NCI-H1092 treated with DMSO at 0.1 percent for 48 hours (cell line): Measurements from ENCODE around the gene XRCC6.
"Not testable (repeated sequence)": the region's sequence is repeated elsewhere in the genome, so short reads cannot be mapped to it uniquely, and the experiment has no call there.

Source experiments
- DNase-seq: peaks from one replicate; lab custom pipeline; 2025; lab: John Stamatoyannopoulos, UW

The XRCC6 gene

GRCh38 chr22:41686890-41687289 lies 65.8 kb downstream of the XRCC6 start:
- DNase-seq: not testable (repeated sequence)

- peak; percentile 12 for DNase-seq
Observed at GRCh38 chr22:41687901-41688364, 66.8 kb downstream of the XRCC6 start.

GRCh38 chr22:41688365-41689211 lies 67.5 kb downstream of the XRCC6 start, which contains the start of gene SNU13:
Gene SNU13 (minus strand): TSS chr22:41688867. CDS start chr22:41688796, 71 bp downstream.
- DNase-seq: peak; percentile 85

- no peak for DNase-seq
Observed at GRCh38 chr22:41690476-41690875, 69.4 kb downstream of the XRCC6 start.

- no peak for DNase-seq
Observed at GRCh38 chr22:41695211-41695610, 74.1 kb downstream of the XRCC6 start.

GRCh38 chr22:41696703-41697102 lies 75.6 kb downstream of the XRCC6 start:
- no peak for DNase-seq

GRCh38 chr22:41697126-41697775 lies 76.2 kb downstream of the XRCC6 start:
- DNase-seq: peak; percentile 81

- DNase-seq: no peak
Observed at GRCh38 chr22:41699264-41700107, 78.4 kb downstream of the XRCC6 start, which contains the start of gene MEI1. Gene MEI1 (plus strand): TSS chr22:41699503. CDS start chr22:41699539, 36 bp downstream.

GRCh38 chr22:41700108-41700364 lies 78.9 kb downstream of the XRCC6 start:
- no peak for DNase-seq

GRCh38 chr22:41702763-41703162 lies 81.7 kb downstream of the XRCC6 start:
- no peak for DNase-seq

- no peak for DNase-seq
Observed at GRCh38 chr22:41709341-41709740, 88.2 kb downstream of the XRCC6 start.

- no peak for DNase-seq
Observed at GRCh38 chr22:41713004-41713403, 91.9 kb downstream of the XRCC6 start.
